ENCODE data around the gene ATP10A.
A peak's percentile ranks its signal among the peaks of the same experiment; 100 is the strongest.

ATP10A gene

GRCh38 chr15:25708391-25708790 is 154.7 kb downstream of the ATP10A start:
- FAIRE-seq (no peak), DNase-seq (ENCODE audit: low spot score) (no peak)

- FAIRE-seq (no peak), DNase-seq (ENCODE audit: low spot score) (no peak)
Observed at GRCh38 chr15:25707656-25708365, 155.3 kb downstream of the ATP10A start.

DNA sequence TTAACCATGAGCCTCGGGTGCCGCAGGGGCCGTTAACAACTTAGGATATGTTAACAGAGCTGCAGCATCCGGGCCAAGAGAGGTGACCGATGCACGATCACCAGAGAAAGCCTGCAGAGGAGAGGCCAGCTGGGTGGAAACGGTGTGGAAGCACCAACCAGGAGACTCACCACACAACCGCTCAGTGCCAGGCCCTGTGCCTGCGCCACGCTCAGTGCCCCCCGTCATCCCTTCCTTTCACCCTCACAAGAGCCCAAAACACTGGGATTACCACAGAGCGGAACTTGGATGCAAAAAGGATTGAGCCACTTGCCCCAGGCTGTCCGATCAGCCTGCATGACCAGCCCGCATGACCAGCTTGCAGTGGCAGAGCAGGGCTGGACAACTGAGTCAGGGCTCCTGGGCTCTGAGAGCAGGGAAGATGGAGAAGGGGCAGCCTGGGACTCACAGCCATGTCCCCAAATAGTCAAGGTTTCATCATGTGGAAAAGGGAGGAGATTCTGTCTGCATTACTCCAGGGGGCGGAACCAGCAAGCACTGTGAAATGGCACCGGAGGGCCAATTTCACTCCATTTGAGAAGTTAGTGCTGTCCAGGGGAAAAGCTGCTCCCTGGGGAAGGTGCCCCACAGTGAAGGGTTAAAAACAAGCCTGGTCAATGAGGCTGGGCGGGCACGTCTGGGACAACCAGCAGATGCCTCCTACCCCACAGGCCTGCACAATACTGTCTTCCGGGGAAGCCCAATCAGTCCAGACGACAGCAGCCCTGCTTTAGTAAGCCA is 156.8 kb downstream of the ATP10A start:
- FAIRE-seq: no peak
- no peak for DNase-seq (ENCODE audit: low spot score)

DNA sequence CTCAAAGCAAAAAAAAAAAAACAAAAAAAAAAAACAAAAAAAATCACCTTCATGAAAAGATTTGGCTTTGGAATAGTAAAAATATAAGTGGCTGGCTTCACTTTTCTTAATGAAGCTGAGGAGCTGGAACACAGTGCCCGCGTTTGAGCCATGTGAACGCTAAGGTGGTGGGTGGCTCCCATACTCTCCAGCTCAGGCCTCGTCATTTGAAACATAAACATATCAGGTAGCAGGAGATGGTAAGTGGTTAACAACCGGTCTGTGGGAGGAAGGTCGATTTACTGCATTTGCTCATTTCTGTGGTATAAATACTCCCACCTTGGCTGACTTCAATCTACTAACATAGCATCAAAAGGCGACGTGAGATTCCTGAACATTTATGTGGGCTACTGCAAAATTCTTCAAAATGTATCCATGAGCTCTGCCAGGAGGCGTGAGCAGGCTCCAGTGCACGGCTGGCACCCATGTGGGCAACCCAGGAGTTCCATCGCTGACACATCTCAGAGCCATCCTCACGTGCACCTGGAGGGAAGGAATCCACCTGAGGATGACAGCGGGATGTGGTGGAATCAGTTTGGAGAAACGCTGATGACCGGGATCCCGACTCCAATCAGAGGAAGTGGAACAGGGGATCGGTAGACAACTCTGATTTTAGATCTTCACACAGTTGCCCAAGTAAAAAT is 157.6 kb downstream of the ATP10A start:
- DNase-seq (ENCODE audit: low spot score): no peak

DNA sequence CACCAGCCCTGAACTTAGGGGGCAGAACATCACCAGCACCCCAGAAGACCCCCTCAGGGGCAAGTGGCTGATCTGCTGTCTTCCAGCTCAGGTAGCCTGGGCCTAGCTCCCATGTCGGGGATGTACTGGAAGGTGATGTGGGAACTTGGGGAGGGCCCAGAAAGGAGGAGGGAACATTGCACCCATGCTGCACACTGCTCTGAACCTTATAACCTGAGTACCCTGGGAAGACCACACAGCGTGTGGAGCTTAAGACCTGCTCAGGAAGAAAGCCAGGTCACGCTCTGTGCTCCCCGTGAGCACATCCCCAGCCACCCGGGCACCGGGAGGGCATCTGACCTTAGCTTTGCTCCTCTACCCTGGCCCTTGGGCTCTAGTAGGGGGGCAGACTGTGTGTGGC is 159.4 kb downstream of the ATP10A start:
- FAIRE-seq (no peak), DNase-seq (ENCODE audit: low spot score) (no peak)

More for the DNA sequence above, 157.6 kb downstream of the ATP10A start:
- no peak for FAIRE-seq

DNA sequence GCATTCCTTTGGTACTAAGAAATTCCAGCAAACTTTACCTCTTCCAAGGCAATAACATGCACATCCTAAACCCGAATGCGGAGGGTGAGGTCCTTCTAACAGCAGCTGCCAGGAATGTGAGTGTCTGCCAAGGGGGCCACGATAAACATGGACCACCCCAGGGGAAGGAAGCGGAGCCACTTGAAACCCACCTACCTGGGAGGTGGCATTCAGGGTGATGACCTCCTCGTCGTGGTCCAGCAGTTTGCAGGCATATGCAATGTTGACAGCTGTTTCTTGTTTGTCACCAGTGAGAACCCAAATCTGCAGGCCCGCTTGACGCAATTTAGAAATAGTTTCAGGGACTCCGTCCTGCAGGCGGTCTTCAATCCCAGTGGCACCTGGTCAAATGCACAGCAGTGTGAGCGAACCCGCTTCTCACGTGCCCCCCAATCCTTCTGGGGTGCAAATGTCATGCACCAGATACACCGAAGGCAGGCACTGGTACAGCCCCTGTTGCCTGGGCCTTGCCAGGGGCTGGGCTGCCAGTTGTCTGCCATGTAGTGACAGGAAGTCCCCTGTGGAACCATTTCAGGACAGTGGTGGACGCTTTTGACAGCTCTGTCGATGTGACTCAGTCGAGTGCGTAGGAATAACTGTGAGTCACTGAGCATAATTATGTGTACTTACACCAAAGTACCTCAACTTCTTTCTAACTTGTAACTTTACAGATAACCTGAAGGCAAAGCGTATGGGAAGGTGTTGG is 161.2 kb downstream of the ATP10A start:
- FAIRE-seq (no peak), DNase-seq (ENCODE audit: low spot score) (no peak)

GRCh38 chr15:25700916-25701315 is 162.2 kb downstream of the ATP10A start:
- FAIRE-seq (no peak), DNase-seq (ENCODE audit: low spot score) (no peak)

- FAIRE-seq (no peak), DNase-seq (ENCODE audit: low spot score) (no peak)
Observed at GRCh38 chr15:25697586-25697985, 165.5 kb downstream of the ATP10A start.

DNA sequence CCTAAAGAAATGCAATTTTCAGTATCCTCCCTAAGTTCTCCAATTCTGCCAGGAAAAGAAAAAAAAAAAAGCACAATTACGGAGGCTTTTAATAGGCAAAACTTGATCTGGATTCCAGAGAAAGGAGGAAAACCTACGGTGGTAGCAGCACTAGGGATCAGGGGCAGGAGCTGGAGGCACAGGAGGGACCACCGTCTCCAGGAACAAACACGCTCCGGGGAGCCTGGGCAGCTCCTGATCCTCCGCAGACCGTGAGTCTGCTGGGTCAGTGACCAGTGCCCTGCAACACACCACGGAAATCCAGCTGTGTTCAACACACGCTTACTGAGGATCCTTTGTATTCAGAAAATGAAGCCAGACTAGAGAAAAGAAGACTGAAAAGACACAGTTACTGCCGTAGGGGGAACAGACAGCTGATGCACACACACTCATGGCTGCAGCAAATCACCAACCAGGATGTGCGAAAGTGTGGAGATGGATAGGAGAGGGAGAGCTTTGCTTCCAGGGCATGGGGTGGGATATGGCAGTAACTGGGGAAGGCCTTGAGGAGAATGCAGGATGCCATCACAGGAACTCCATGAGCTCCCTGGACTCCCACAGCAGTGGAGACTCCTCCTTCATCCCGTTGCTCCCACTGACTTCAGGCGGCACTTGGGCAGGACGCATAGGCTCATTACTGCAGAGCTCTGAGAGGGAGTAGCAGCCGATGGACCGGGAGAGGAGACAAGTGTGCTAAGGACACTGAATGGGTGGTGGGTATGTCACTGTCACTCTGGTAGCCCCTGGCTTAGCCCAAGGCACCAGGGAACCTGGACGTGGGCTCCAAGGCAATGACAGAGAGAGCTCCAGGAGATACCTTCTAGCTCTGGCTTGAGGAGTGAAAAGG is 167.0 kb downstream of the ATP10A start:
- FAIRE-seq (no peak), DNase-seq (ENCODE audit: low spot score) (no peak)

GRCh38 chr15:25694823-25695312 is 168.3 kb downstream of the ATP10A start:
- no peak for DNase-seq (ENCODE audit: low spot score)
- no peak for FAIRE-seq

GRCh38 chr15:25694239-25694584 is 168.9 kb downstream of the ATP10A start:
- DNase-seq (ENCODE audit: low spot score): no peak
- FAIRE-seq: no peak

DNA sequence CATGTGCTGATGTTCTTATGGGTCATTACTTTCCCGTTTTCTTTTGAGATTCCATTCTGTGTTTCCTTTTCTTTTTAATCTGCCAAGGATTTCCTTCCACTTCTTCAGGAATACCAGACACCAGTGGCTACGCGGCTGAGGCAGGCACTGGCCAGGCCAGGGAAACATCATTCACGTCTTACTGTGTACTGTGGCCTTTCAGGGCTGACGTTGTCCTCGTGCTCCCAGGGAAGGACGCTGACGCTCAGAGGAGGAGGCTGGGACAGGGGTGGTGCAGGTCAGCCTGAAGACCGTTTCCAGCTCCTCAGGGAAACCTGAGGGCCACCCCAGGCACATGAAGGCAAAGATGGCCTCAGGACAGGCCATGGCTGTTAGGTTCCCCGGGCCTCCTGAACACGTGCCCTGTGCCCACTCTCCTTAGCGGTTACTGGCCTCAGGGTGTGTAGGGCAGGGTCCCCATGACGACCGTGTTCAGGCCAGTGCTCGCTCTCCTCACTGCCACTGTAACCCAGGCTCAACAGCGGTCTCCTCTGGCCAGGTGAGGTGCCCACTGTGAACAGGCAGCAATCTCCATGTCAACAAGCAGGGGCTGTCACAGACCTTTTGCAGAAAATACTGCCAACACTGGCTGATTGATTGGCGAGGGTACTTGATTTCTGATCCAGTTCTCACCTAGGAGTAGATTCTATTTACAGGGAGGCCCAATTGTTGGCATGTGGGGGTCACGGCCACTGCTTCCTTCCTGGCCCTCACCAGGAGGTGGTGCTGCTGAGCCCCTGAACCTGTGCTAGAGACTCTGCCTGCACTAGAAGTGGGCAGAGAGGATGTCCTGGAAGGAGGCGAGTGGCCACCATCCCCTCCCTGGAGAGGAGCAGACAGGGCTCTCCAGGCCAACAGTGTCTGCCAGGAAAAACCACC is 169.5 kb downstream of the ATP10A start:
- no peak for DNase-seq (ENCODE audit: low spot score)
- no peak for FAIRE-seq

DNA sequence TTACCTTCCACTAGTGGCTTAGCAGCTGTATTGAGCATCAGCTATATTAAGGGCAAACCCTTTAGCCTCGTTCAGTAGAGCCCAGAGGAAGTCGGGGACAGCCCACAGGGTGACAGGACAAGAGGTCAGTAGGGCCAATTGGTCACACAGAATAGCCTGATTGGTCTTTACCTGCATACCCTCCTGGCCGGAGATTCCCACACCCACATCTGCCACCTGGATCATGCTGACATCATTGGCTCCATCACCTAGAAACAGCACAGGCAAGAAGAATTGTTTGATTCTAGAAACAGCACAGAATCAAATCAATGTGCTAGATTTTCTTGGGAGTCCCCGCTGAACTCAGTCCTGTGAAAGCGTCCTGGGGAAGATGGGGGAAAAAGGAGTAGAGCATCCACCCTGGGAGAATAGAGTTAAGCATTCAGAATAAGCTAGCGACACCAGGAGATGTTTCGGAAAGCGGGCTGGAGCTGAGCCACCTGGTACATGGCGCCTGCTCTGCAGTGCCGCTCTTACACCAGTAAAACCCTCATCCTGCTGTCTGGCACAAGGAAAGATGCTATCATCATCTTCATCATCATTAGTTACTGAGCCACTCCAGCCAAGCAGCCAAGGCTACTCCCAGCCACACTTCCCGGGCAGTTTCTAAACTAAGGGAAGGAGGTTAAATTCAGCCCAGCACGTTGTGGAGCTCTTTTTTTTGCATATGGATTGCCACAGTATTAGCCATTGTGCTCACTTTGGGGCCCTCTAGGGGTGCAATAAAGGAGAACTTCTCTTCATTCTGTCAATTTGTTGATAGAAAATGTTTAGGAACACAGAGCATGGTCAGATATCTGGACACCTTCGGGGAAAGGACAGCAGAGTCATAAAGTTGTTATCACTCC is 171.3 kb downstream of the ATP10A start:
- DNase-seq (ENCODE audit: low spot score) (no peak), FAIRE-seq (no peak)

DNA sequence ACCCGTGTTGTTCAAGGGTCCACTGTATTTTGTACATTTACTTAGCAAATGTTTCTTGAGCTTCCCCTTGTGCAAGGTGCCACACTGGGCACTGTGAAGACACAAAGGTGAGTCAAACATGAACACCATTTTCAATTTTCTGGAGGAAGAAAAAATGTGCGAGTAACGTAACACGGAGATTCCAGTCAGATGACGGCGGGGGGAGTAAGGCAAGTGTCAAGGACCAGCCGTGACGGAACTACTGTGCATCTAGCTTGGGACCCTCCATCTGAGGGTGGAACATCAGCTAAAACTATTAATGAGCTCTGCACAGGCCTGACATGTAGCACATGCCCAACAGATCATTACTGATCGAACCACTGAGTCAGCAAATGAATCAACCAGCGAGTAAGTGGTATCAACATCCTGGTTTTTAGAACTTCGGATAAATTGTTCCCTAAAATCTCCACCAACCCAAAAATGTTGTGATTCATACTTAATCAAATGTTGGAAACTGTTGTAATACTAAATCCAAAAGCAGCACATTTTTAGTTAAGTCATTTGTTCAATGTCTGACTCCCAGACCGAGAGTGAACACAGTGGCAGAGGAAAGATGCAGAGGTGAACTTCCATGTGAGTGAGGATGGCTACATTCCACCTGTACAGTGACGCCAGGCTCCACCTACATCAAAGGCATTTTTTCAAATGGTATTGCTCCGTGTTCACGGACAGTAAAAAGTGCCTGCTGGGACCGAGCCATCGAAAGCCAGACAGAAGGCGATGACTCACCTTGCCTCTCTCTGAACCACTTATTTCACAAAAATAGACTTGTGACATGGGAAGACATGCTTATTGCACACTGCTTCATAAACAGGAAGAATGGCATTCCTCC is 172.2 kb downstream of the ATP10A start:
- FAIRE-seq (peak; percentile 96), DNase-seq (ENCODE audit: low spot score) (peak; percentile 68)

GRCh38 chr15:25689592-25689991 is 173.5 kb downstream of the ATP10A start:
- DNase-seq (ENCODE audit: low spot score) (no peak), FAIRE-seq (no peak)

DNA sequence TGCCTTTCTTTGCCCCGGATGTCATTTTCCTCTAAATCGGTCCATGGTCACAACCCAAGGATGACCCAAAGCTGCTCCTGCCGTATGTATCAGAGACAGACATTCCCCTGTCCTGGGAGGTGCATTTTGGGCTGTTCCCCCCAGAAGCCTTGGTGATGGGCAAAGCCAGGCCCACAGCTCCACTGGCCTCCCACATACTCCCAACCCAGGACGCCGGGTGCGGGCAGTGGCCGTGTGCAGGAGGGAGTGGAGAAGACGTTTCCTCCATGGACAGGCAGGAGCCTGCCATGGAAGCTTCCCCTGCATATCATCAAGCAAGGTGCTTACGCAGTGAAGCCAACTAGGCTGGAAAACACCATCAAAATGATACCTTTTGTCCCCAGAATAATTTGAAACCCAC is 175.0 kb downstream of the ATP10A start:
- no peak for DNase-seq (ENCODE audit: low spot score)
- no peak for FAIRE-seq

- DNase-seq (ENCODE audit: low spot score): no peak
- FAIRE-seq: no peak
Observed at GRCh38 chr15:25687689-25688088, 175.4 kb downstream of the ATP10A start.

Data from urothelium cell line (cell line).